GM12891 (cell line): Measurements from ENCODE around the gene ACKR3.

Source experiments
- DNase-seq: peaks from one replicate; pipeline ENCODE4 v3.0.0; 2011; ENCODE audit warnings: low spot score; ENCODE audit not compliant: insufficient read length
- FAIRE-seq: peaks from 2 replicates; lab custom pipeline; 2011; peaks lifted over from hg19 to GRCh38; lab: Jason Lieb, UNC
- PAX5 ChIP-seq: IDR thresholded peaks from 2 replicates; pipeline ENCODE4 v1.6.1; 2011; ENCODE audit warnings: low read length, moderate library complexity, mild to moderate bottlenecking; ENCODE audit not compliant: insufficient read depth, severe bottlenecking
- POLR2A ChIP-seq: IDR thresholded peaks from 2 replicates; pipeline ENCODE4 v1.6.1; 2011; ENCODE audit warnings: low read depth, low read length, control low read depth
- POLR2AphosphoS5 ChIP-seq: IDR thresholded peaks from 2 replicates; pipeline ENCODE4 v1.6.1; 2011; ENCODE audit warnings: low read depth, low read length, control low read depth
- POU2F2 ChIP-seq: IDR thresholded peaks from 2 replicates; pipeline ENCODE4 v1.6.1; 2011; ENCODE audit warnings: low read depth, mild to moderate bottlenecking, control low read depth, low read length, moderate library complexity
- SPI1 ChIP-seq: IDR thresholded peaks from 2 replicates; pipeline ENCODE4 v1.6.1; 2011; ENCODE audit warnings: low read depth, low read length, control low read depth
- TAF1 ChIP-seq: IDR thresholded peaks from 2 replicates; pipeline ENCODE4 v1.6.1; 2011; ENCODE audit warnings: low read depth, low read length, control low read depth

The ACKR3 gene

GRCh38 chr2:236631281-236631855, 61.7 kb downstream of the ACKR3 start:
- FAIRE-seq (no peak), DNase-seq (no peak)
- no peak for TF ChIP-seq SPI1
- no peak for TF ChIP-seq PAX5
- no peak for TF ChIP-seq POLR2A
- no peak for TF ChIP-seq POU2F2
- no peak for TF ChIP-seq POLR2AphosphoS5
- no peak for TF ChIP-seq TAF1

GRCh38 chr2:236631856-236632291, 62.2 kb downstream of the ACKR3 start:
- FAIRE-seq (no peak), DNase-seq (no peak)
- TF ChIP-seq SPI1, result no peak
- no peak for TF ChIP-seq POU2F2
- no peak for TF ChIP-seq POLR2AphosphoS5
- TF ChIP-seq TAF1, result no peak
- TF ChIP-seq PAX5, result no peak
- no peak for TF ChIP-seq POLR2A
